HG03571 (cell line): ENCODE measurements around the gene TNFRSF18.
A peak's percentile ranks its signal among the peaks of the same experiment; 100 is the strongest.

Source experiments
- ATAC-seq: cut with Tn5 transposase; IDR thresholded peaks from one replicate; pipeline ENCODE4 v1.9.1; 2021; ENCODE audit not compliant: unreplicated experiment

TNFRSF18 gene

DNA sequence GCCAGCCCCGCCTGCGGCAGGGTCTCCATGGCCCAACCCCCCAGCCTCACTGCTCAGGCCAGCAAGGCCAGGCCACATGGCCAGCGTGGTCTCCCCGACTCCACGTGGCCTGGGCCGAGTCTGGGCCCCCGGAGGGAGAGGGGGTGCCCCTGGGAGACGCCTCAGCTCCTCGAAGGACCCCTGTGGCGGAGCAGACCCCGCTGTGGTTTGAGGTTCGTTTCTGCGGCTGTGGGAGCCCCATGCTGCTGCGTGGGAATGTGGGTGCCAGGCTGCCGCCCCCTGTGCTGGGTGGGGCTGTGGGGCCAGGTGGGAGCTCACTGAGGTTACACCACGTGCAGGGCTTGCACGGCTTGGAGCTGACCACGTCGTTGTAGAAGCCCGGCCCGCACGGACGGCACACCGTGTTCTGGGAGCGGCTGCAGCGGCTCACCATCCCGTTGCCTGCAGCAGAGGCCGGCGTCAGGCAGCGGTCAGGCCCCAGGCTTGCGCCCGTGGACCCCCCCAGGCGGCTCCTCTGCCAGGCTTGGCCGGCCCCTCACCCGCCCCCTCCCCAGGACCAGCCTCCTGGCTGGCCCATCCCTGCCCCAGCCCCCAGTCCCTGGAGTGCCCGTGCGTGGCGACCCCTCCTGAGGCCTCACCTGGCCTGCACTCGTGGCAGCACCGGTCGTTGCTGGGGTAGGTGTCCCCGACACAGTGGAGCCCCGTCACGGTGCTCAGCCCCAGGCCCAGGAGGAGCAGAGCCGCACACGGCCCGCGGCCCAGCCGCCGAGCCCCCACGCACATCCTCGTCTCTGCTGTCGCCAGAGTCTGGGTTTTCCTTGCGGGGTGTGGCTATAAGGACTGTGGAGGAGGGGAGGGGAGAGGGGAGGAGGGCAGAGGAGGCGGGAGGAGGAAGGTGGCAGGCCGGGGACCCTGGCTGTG, 7.2 kb upstream of the TNFRSF18 start, which contains the start of gene TNFRSF4:
TSS of gene TNFRSF4 (minus strand) at position 809 of the 921 bp plus-strand sequence. CDS start at position 783, 26 bp downstream.
- ATAC-seq = no peak

DNA sequence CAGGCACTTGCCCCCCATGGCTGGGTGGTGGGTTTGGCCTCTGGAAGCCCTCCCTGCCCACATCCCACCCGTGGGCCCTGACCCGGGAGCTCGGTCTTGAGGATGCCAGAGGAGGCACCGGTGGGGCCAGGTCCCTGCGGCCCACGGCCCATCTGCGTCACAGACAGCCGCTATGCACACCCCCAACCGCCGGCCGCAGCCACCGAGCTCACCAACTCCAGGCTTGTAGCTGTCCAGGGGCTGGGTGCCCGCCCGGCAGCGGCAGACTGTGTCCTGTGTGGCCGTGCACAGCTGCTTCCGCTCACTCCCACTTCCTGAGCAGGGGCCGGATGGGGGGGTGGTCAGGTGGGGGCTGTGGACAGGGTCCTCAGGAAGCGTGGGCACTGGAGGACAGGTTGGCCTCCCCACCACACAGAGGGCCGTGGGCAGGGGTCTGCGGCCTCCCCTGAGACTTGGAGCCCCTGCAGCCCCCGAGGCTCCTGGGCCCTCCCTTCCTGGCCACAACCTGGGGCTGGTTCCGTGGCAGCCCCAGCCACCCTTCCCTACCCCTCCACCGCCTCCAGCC, 6.5 kb upstream of the TNFRSF18 start:
- no peak for ATAC-seq

DNA sequence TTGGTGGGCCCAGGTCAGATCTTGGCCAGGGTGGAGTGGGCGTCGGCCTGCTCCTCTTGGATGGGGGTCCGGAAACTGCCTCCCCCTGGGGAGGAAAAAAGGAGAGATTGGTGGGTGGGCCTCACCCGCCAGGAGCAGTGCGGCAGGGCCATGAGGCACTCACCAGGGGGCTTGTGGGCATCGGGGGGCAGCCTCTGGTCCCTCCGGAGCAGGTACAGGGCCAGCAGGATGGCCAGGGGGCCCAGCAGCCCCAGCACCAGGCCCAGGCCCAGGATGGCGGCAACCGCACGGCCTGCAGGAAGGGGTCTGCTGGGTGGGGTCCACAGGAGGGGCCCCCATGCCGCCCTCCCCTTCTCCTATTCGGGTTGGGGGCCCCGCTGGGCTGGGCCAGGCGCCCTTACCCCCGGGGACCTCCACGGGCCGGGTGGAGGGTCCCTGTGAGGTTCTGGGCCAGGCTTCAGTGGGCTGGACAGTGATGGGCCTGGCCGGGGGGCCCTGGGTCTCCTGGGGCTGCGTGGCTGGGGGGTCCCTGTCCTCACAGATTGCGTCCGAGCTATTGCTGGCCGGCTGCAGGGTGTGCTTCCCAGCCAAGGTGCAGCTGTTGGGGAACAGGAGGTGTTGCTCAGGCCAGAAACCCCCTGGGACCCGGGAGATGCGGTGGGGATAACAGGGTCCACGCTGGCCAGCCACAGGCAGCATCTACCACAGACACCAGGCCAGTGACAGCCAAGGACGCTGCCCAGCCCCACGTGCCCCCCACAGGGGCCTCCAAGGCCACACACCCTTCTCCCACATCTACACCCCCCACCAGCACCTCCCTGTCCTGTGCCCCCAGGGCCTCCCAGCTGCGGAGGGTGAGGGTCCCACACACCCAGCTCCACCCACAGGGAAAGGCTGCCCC, 5.4 kb upstream of the TNFRSF18 start:
- no peak for ATAC-seq

DNA sequence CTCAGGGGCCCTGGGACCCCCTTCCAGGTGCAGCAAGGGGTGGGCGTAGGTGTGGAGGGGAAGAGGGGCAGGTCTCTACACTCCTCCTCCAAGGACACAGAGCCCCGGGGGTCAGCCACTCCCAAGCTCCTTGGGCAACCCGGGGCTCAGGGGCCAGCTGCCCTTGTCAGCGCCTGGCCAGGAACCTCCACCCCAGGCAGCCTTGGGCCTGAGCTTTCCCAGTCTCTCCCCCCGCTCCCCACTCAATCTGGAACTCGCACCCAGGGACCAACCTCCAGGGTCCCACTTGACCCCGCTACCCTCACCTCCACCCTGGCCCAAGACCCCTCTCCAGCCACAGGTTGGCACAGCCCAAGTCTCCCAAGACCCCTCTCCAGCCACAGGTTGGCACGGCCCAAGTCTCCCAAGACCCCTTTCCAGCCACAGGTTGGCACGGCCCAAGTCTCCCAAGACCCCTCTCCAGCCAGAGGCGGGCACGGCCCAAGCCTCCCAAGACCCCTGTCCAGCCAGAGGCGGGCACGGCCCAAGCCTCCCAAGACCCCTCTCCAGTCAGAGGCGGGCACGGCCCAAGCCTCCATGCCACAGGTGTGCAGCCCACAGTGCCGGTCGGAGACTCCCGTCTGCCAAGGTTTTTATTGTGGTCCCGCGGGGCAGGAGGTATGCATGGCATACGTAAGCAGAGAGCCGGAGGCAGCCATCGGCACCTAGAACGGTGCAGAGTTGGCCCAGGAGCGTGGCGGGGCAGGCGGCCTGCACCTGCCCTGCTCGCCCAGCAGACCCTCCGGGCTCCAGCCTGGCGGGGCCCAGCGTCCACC, 4.5 kb upstream of the TNFRSF18 start:
- no peak for ATAC-seq

DNA sequence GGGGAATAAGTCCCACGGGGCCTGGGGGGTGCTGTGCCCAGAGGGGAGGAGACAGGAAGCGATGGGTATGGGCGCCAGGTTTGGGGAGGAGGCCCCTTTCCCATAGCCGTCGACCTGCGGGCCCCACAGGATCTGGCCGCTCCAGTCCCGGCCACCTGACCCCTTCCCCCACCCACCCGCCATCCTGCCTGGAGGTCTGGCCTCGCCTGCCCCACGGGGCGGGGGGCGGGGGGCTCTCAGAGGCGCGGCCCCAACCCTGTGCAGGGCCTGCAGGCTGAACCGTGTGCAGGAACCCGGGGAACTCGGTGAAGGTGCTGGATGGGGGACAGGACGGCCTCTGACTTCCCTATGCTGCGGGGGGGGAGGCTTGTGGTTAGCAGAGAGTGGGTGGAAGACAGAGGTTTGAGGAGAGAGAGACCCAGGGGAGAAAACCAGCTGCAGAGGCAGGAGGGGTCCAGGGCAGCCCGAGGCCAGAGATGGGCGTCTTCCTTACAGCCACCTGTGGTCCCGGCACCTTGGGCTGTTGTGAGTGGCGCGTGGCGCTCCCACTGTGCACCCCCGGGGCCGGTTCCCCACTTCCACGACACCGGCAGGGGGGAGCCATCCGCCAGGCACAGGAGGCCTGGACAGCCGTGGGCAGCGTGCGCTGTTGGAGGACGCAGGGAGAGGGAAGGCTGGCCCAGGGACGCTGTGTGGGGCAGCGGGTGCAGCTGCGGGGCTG, 2.5 kb upstream of the TNFRSF18 start:
- ATAC-seq = no peak

DNA sequence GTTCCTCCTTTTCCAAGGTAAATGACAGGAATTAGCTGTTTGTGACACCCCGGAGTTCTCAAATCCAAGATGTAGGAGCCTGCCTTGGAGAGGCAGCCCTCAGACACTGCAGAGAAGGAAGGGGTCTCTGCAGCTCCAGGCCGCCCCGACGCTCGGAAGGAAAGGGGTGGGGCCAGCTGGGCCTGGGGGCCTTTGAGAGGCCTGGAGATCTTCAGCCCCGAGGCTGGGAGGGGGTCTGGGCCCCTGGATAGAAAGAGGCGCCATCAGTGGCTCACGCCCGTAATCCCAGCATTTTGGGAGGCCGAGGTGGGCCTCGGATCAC, 1.1 kb upstream of the TNFRSF18 start:
- no peak for ATAC-seq

DNA sequence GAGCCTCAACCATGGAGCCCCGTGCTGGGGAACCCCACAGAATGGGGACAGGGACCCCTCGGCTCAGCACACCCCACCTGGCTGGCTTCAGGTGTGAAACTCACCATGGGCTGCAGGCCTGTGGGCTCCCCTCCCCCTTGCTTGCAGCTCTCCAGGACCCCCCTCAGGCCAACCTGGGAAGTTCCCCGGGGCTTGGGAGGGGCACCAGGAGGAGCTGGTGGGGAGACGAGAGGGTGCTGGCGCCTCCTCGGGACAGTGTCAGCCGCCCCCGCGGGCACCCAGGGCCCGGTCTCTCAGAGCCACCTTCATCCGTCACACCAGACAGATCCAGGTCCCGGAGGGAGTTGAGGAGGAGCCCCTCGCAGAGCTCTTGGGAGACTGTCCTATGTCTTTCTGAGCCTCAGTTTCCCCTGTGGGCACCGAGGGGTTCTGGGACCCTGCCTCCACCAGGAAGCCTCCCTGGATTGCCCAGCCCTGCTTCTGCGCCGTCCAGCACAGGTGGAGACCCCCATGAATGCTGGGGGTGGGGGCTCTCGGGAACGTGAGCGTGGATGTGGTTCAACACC, 657 bp upstream of the TNFRSF18 start:
- no peak for ATAC-seq

DNA sequence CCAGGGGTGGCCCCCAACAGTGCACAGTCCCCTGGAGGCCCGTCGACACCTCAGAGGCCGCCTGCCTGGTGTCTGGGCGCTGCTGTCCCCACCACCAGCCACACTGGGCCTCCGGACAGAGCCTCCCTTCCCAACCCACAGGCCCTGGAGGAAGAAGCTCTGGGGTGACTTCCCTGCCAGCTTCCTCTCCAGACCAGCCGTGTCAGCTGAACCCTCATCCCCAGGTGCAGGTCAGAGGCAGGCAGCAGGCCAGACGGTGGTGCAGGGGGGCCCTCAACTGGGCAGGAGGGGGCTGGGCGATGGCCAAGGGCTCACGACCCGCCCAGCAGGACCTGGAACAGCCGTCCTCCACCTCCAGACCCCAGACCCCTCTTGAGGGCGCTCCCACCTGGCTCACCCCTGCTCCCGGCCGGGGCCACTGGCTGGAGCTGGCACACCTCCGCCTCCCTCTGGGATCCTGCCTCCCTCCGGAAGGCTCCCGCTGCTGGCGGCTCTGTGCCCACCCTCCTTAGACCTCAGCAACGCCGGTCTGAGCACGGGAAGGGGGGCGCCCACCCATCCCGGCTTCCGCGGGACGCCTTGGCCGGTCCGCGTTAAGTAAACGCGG, 520 bp downstream of the TNFRSF18 start:
- no peak for ATAC-seq

DNA sequence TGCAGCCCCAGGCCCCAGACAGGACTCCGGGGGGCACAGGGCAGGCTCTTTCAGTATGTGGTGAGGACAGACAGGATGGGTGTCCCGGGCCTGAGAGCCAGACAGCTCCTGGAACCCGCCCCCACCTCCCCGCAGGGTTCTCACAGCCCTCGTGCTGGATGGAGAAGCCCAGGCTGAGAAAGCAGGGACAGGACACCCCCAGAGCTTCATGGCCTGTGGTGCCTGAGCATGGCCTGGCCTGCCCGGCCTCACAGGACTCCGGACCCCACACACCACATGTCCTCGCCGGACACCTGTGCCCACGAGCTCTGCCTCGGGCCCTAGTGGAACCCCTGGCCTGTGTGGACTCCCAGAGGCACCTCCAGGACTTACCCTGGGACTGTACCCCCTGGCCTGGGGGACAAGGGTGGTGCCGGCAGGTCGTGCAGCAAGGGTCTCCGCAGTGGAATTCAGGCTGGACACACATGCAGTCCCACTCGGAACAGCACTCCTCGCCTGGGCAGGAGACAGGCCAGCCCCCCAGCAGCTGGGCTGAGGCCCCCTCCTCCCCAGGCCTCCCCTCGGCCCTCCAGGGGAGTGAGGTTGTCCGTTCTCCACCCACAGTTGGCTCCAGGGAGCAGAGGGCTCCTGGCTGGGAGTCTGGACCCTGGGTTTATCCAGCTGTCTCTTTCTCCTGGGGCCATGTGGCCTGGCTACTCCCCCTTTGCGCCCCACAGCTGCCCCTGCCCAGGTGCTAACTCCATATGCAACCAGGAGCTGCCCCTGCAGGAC, 1.2 kb downstream of the TNFRSF18 start:
- no peak for ATAC-seq

DNA sequence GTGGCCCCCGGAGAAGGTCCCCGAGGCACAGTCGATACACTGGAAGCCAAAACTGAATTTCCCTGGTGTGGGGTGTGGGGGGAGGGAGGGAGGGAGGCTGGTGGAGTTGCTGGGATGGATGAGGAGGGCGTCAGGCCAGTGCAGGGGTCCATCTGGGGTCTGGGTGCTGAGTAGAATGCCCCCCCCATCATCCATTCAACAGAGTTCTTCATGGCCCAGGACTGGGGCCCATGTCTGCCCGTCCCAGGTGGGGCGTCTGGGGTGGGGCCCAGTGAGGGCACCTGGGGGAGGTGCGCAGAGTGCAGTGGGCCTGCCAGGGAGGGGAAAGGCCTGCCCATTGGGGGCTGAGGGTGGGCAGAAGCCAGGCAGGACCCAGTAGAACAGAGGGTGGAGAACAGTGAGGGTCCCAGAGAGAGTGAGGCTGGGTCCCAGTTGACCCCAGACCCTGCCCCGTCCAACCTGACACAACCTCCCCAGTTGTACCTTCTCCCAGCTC, 1.9 kb downstream of the TNFRSF18 start:
- ATAC-seq = no peak

DNA sequence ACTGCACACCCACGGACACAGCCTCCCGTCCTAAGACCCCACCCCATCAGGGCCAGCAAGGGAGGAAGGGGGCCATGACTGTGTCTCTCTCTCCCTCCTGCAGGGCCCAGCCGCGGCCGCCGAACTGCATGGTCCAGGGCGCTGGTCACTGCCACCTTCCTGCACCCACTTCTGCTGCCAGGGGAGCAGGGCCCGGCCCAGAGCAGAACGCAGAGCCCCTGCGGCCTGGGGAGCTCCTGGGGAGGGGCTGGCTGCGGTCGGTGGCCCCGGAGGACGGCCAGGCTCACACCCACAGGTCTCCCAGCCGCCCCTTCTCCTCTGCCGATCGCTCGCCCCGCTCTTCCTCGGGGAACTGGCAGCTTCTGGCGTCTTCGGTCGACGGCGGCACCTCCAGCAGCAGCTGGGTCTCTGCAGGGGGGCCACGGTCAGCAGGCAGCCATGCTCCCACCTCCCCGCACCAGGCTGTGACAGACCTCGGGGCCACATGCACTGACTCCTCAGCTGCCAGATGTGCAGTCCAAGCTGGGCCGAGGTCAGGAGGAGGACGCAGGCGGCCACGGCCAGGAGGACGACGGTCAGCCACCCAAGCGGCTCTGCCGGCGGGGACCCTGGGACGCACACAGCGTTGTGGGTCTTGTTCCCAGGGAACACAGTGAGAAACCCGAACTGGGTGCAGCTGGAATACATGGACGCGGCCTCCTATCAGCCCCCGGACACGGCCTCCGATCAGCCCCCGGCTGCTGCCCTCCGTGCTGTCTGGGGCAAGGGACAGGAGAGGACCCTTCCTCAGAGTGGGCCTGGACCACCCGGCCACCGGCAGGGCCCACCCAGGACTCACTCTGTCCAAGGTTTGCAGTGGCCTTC, 2.6 kb downstream of the TNFRSF18 start:
- no peak for ATAC-seq

DNA sequence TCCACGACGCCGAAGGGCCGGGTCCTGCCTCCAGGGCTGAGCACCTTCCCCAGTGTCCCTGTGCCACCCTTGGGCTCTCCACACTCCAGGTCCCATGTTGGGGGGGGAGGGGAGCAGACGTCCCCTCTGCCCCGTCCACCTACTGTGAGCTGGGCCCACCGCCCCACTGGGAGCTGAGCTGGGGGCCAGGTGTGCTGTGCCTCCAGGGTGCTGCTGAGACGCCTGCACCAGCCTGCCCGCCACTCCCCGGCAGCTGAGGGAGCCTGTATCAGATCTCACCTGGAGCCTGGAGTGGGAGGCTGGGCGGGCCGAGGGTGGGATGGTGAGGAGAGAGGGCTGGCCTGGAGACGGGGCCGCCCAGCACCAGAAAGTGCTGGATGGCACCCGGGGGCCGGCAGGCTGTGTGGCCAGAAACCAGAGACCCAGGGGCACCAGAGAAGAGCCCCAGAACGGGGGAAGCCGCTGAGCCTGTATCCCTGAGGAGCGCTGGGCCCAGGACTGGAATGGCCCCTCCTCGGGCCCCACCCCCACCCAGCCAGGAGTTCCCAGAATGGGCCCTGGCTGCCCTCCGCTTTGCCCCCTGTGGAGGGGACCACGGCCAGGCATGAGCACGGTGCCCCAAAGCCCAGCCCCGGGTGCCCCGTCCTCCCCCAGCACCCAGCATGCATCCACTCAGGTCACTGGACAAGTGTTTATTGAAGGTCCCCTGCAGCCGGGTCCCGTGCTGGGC, 3.4 kb downstream of the TNFRSF18 start:
- no peak for ATAC-seq

DNA sequence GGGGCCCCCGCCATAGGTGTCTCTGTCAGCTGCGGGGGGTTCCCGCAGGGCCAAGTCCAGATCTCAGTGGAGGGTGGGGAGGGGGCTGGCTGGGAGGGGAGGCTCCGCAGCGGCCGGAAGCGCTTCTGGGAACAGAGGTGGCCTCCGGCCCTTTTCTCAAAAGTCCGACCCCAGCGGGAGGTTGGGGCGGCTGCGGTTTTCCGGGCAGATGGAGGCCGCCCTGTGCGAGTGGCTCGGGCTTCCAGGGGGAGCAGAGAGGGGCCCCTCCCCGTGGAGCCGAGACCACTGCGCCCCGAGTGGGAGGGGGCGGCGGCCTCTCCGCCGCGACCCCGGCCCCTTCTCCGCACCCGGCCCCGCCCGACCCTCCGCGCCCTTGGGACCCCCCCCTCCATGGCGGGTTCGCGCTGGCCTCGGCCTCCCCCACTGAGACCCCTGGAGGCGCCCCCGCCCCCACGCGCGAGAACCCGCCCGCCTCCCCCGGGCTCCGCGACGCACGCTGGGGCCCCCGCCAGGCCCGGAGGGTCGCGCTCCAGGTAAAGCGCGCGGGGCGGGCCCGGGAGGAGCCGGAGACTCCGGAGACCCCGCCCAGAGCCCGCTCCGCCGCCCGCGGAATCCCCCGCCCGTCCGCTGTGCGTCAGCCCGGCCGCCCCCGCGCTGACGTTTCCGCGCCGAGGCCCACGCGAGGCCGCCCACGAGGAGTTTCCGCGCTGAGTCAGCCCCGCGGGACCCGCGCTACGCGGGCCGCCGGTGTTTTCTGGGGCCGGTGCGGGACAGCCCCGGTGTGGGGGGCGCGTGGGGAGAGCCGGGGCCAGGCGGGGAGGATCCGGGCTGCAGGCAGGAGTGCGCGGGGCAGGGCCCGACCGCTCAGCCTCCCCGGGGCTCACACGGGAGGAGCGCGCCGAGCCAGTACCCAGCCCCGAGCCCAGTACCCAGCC, 5.2 kb downstream of the TNFRSF18 start:
- ATAC-seq = peak; percentile 46

DNA sequence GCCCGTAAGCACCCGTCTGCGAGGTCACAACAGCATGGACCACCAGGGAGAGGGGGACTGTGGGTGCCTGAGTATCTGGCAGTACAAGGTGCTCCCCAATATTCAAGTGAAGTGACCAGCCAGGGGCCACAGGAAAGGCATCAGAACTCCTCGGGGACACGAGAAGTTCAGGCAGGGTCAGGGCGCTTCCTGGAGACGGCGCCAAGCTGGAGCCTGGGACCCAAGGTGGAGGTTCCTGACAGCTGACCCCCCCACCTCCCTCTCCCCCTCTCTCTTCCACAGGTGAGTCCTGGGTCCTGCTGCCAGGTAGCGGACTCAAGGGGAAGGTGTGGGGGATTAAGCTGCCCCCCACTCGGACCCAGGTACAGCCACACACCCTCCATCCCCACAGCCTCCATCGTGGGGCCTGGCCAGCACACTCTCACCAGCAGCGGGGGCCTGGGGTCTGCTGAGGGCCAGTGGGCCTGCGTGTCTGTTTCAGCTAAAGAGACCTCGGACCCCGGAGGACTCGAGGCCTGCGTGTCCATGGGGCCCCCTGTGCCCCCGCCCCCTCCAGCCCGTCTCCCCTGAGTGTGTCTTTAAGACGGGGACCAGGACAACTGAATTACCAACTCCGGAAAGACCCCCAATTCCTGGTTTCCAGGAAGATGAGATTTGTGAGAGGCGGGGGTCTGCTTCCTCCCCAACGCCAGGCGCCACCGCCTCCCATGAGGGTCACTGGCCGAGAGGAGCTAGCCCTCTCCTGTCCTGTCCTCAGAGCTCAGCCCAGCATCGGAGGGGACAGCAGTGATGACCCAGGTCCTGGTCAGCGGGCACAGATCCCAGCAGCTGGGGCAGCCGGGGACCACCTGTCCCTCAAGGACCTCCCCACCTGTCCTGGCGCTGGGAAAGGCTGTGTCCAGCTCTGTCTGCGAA, 6.2 kb downstream of the TNFRSF18 start:
- no peak for ATAC-seq
